Adrenal gland (tissue), 5 donors: ENCODE results near the gene NBPF3.
"Not testable (repeated sequence)": the region's sequence is repeated elsewhere in the genome, so short reads cannot be mapped to it uniquely, and the experiment has no call there.

ENCODE experiments used
- POLR2A ChIP-seq, 2 donors: fragments of 450-650 bp; IDR thresholded peaks; one replicate each; pipeline ENCODE4 v1.6.1; 2017; ENCODE audit warnings: antibody characterized with exemption in 2 of 2, mild to moderate bottlenecking in 2 of 2, moderate library complexity in 1 of 2
- TF ChIP-seq, protein P1 (sequence below), 6 experiments: fragments of 450-650 bp in 4 of 6; fragments of 200-600 bp in 2 of 6; sonication (generic) in 1 of 6; IDR thresholded peaks; 1 replicate in 5 of 6; 2 replicates in 1 of 6; pipeline versions ENCODE4 v1.5.1 to v1.8.0; 2016 to 2021; ENCODE audit warnings: antibody characterized with exemption in 6 of 6, mild to moderate bottlenecking in 2 of 6, moderate library complexity in 1 of 6
- donor health status: DM: no; HTN: no; CAD: no.

DNA sequence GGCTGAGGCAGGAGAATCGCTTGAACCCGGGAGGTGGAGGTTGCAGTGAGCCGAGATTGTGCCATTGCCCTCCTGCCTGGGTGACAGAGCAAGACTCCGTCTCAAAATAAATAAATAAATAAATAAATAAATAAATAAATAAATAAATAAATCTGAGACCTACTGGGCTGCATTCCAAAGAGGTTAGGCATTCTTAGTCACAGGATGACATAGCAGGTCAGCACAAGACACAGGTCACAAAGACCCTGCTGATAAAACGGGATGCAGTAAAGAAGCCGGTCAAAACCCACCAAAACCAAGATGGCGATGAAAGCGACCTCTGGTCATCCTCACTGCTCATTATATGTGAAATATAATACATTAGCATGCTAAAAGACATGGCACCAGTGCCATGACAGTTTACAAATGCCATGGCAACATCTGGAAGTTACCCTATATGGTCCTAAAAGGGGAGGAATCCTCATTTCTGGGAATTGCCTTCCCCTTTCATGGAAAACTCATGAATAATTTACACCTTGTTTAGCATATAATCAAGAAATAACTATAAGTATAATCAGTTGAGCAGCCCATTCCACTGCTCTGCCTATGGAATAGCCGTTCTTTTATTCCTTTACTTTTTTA is 38.1 kb upstream of the NBPF3 start:
- not testable (repeated sequence) for TF ChIP-seq POLR2A (IDR thresholded peaks at IDR 0.05)
- TF ChIP-seq, protein P1, sequence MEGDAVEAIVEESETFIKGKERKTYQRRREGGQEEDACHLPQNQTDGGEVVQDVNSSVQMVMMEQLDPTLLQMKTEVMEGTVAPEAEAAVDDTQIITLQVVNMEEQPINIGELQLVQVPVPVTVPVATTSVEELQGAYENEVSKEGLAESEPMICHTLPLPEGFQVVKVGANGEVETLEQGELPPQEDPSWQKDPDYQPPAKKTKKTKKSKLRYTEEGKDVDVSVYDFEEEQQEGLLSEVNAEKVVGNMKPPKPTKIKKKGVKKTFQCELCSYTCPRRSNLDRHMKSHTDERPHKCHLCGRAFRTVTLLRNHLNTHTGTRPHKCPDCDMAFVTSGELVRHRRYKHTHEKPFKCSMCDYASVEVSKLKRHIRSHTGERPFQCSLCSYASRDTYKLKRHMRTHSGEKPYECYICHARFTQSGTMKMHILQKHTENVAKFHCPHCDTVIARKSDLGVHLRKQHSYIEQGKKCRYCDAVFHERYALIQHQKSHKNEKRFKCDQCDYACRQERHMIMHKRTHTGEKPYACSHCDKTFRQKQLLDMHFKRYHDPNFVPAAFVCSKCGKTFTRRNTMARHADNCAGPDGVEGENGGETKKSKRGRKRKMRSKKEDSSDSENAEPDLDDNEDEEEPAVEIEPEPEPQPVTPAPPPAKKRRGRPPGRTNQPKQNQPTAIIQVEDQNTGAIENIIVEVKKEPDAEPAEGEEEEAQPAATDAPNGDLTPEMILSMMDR (IDR thresholded peaks at IDR 0.05): not testable (repeated sequence)
